Loucy (cell line): ENCODE data around the gene CREG2.
A peak's percentile ranks its signal among the peaks of the same experiment; 100 is the strongest.

ENCODE experiments used
- EZH2phosphoT487 ChIP-seq: fragments of 200-600 bp; IDR thresholded peaks from 2 replicates; pipeline ENCODE4 v1.6.1; 2018; ENCODE audit warnings: antibody characterized with exemption, mild to moderate bottlenecking, moderate library complexity, borderline replicate concordance
- TF ChIP-seq, protein P1 (sequence below): fragments of 200-600 bp; sonication (generic); conservative IDR thresholded peaks from 2 replicates; pipeline ENCODE4 v1.5.1; 2014; ENCODE audit warnings: mild to moderate bottlenecking, antibody characterized with exemption, low read length

GRCh38 chr2:101400506-101401325 is 13.4 kb upstream of the CREG2 start:
- TF ChIP-seq, protein P1, sequence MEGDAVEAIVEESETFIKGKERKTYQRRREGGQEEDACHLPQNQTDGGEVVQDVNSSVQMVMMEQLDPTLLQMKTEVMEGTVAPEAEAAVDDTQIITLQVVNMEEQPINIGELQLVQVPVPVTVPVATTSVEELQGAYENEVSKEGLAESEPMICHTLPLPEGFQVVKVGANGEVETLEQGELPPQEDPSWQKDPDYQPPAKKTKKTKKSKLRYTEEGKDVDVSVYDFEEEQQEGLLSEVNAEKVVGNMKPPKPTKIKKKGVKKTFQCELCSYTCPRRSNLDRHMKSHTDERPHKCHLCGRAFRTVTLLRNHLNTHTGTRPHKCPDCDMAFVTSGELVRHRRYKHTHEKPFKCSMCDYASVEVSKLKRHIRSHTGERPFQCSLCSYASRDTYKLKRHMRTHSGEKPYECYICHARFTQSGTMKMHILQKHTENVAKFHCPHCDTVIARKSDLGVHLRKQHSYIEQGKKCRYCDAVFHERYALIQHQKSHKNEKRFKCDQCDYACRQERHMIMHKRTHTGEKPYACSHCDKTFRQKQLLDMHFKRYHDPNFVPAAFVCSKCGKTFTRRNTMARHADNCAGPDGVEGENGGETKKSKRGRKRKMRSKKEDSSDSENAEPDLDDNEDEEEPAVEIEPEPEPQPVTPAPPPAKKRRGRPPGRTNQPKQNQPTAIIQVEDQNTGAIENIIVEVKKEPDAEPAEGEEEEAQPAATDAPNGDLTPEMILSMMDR = peak; percentile 15; the same call in 1 of the 2 replicates
- no peak for TF ChIP-seq EZH2phosphoT487
